ENCODE measurements around the gene SLC5A2.

- TF ChIP-seq CTCF (IDR thresholded peaks at IDR 0.05), result no peak
- TF ChIP-seq POLR2A (IDR thresholded peaks at IDR 0.05; ENCODE audit: low read depth), result no peak
- TF ChIP-seq POLR2AphosphoS5 (IDR thresholded peaks at IDR 0.05), result no peak
- no peak for TF ChIP-seq EP300 (IDR thresholded peaks at IDR 0.05)
Measured at GRCh38 chr16:31467151-31467773, 15.7 kb upstream of the SLC5A2 start.
